OCI-LY1 (cell line): ENCODE measurements around the gene CNDP1.

ENCODE experiments used
- EZH2 ChIP-seq: fragments of 200-600 bp; sonication (generic), shearing (Covaris generic); IDR thresholded peaks from 2 replicates; pipeline ENCODE4 v1.8.0; 2017; ENCODE audit warnings: borderline replicate concordance, mixed run types, mild to moderate bottlenecking, antibody characterized with exemption, low read length, moderate library complexity, mixed read lengths
- TF ChIP-seq, protein P1 (sequence below): fragments of 200-600 bp; sonication (generic), shearing (Covaris generic); IDR thresholded peaks from 2 replicates; pipeline ENCODE4 v1.5.1; 2017; ENCODE audit warnings: mild to moderate bottlenecking, antibody characterized with exemption, low read length, moderate library complexity, mixed read lengths

DNA sequence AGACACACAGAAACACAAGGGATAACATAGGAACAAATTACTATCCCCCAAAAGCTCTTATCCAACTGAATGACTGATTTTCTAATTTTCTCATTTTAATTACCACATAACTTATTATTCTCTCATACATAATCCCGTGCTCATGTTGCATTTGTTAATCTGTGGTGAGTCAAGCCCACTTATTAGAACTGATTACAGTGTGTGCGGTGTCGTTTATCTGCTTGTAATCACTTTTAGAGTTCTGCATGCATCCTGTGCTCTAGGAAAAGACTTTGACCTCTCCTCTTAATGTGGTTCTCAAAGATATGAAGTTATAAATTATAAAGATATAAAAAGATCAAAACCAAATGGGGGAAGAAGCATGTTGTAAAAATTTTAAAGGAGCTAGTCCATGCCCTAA lies 29.7 kb downstream of the CNDP1 start:
- TF ChIP-seq, protein P1, sequence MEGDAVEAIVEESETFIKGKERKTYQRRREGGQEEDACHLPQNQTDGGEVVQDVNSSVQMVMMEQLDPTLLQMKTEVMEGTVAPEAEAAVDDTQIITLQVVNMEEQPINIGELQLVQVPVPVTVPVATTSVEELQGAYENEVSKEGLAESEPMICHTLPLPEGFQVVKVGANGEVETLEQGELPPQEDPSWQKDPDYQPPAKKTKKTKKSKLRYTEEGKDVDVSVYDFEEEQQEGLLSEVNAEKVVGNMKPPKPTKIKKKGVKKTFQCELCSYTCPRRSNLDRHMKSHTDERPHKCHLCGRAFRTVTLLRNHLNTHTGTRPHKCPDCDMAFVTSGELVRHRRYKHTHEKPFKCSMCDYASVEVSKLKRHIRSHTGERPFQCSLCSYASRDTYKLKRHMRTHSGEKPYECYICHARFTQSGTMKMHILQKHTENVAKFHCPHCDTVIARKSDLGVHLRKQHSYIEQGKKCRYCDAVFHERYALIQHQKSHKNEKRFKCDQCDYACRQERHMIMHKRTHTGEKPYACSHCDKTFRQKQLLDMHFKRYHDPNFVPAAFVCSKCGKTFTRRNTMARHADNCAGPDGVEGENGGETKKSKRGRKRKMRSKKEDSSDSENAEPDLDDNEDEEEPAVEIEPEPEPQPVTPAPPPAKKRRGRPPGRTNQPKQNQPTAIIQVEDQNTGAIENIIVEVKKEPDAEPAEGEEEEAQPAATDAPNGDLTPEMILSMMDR: no peak
- TF ChIP-seq EZH2: no peak
